Hindlimb muscle (tissue), 1 donor: ENCODE results near the gene RIC8A. TPM values are rescaled to one million over a fixed set of nuclear protein-coding genes. Genes with fewer than 3 reads are reported as not detected.
"Not testable (repeated sequence)": the region's sequence is repeated elsewhere in the genome, so short reads cannot be mapped to it uniquely, and the experiment has no call there.

ENCODE experiments used
- DNase-seq: peaks from one replicate; pipeline ENCODE4 v3.0.0-alpha.2; 2013
- polyA plus RNA-seq: library from polyadenylated mRNA; unstranded; fragments of 120-200 nt; gene quantifications from one replicate; pipeline ENCODE4 v1.2.1, GENCODE V29; 2013; ENCODE audit not compliant: insufficient read length

Gene RIC8A
- polyA plus RNA-seq, 1 donor = 71.3 TPM

DNA sequence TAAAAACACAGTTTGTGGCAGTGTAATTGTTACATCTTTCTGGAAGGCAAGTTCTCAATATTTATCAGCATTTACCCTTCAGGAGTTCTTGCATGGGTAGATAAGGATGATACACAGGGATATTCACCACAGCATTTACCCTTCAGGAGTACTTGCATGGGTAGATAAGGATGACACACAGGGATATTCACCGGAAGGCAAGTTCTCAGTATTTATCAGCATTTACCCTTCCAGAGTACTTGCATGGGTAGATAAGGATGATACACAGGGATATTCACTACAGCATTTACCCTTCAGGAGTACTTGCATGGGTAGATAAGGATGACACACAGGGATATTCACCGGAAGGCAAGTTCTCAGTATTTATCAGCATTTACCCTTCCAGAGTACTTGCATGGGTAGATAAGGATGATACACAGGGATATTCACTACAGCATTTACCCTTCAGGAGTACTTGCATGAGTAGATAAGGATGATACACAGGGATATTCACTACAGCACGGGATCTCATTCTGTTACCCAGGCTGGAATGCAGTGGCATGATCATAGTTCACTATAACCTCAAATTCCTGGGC, 13.2 kb downstream of the RIC8A start:
- not testable (repeated sequence) for DNase-seq

DNA sequence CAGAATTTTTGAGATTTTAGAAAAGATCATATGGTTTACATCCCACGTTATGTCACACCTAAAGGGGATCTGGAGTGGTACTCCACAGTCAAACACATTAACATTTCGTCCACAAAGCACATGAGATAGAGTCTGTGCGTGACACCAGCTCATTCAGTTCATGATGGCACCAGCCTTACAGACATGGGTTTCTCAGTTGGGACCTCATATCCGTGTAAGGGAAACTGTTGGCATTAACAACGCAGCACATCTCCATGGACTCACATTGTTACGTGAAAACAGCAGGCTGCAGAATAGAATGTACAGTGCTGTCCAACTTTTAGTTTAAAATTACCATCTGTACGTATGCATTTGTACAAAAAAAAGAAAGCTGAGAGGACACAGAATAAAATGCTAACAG, 14.0 kb downstream of the RIC8A start:
- no peak for DNase-seq

DNA sequence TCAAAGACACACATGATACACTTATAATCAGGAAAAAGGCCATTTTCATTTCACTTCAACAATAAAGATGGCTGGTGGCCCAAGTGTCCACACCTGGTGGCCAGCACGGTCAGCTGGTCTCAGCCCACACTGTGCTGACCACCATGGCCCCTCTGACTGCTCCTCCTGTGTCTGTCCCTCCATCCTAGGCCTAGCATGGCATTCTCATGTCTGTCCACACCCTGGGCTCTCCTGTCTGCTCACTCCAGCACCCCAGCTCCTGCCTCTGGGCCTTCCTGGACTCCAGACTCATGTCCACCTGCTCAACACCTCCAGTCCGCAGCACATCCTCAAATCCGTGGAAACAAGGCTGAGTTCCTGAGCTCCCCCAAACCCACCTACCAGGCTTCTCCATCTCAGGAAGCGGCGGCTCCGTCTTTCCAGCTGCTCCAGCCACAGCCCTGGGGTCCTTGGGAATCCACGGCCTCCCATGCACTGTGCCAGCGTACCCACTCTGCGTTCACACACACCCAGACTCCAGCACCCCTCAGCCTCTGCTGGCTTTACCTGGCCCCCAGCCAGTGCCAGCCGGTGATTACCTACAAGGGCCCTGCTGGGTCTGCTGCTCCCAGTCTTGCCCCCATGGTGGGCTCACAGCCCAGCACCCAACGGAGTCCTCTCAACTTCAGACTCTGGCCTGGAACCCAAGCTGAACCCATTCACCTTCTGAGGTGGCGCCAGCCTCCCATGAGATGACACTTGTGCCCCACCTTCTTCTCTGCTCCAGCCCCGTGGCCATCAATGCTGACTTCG, 14.7 kb downstream of the RIC8A start:
- no peak for DNase-seq

DNA sequence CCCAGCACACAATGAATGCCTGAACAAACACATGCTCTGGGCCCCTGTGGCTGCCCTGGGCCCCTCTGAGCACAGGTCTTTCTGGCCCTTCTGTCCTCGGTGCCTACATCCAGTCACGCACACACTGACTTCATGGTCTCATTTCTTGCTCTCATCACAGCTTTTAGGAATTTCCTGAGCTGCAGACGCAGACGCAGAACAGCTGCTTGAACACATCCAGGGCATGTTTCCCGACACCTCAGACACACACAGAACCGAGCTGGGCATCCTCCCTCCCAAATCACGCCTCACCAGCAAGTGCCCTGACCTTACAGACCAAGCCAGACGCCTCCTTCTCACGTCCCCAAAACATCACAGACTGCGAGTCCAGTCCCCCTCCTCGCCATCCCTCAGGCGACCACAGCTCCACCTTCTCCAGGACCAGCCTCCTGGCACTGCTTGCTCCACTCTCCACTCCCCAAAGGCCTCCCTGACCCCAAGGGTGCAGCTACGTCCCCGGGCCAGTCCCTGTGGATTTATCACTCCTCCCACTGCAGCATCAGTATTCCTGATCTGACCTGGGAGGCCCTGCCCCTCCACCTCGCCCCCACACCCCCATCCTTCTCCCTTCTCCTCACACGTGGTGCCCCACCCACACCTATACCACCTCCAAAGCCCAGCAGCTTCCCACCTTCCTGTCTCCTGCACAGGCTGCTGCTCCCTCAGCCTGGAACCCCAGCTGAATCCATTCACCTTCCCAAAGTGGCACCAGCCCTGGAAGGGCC, 15.7 kb downstream of the RIC8A start:
- no peak for DNase-seq

DNA sequence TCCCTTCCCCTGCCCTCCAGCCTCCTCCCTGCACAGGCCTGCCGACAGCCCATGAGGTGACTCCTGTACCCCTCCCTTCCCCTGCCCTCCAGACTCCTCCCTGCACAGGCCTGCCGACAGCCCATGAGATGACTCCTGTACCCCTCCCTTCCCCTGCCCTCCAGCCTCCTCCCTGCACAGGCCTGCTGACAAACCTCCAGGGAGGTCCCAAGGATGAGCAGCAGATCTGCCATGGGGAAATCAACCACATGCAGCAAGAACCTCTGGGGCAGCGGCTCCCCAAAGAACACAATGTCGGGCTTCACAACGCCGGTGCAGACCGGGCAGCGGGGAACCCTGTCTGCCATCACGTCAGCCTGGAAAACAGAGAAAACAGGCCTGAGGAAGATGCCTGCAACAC, 16.4 kb downstream of the RIC8A start:
- no peak for DNase-seq

DNA sequence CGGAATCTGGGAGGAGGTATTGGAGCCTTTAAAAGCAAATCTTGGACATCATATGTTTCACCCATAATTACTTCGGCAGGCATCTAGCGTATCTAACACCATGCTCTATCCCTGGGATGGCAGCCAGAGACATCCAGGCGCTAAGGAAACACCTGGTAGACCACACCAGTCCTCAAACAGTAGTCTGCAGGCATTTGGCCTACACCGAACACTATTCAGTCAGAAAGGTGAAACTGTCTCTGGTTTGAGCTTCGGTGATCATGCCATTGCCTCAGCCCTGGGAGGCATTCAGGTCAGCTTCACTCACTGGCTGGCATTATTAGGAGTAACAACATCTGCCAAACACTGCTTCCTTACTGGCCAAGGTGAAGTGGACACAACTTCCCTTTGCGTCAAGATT, 16.9 kb downstream of the RIC8A start:
- DNase-seq = no peak

DNA sequence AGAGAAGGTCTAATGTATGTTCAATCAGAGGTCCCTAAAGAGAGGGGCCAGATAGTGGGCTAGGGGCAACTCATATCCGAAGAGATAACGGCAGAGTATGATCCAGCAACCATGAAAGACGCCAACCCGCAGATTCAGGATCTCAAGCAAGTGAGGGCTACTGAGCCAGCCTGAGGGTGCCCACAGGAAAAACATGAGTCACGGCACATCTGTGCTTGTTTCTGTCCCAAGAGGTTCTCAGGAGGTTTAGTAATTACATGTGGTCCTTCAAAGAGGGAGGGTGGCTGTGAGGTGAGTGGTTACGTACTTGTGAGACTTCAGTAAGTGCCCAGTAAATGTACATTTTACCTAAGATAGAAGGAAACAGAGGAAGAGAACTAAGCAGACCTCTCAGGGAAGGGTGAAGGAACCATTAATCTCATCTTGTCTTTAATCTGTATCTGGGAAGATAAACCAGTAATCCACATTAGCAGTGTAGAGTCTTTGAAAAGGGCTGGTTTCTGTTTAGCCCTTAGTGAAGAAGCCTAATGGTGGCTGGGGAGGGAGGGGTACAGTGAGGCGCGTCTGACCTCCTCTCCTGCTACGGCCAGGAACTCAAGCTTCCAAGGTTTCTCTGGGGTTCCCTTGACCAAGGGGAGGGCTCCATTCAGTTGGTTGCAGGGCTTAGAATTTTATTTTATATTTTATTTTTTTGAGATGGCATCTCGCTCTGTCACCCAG, 18.4 kb downstream of the RIC8A start:
- DNase-seq = no peak

DNA sequence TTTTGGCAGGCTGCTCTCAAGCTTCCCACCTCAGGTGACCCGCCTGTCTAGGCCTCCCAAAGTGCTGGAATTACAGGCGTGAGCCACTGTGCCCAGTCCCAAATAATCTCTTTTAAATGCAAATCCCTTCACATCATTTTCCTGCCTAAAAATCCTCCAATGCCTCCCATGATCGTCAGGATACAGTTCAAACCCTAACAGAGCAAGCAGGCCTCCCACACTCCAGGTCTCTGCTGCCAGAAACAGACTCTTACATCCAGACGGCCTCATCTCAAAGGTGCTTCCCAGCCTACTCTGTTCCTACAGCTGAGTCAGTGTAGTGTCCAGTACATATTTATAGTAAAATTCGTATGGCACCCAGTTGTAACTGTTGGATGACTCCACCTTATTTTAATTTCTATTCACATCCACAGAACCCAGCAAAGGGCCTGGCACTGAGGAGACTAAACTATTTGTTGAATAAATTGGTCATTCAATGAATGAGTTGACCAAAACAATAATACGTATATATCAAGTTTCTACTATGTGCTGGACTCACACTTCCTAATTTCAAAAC, 20.4 kb downstream of the RIC8A start:
- no peak for DNase-seq

DNA sequence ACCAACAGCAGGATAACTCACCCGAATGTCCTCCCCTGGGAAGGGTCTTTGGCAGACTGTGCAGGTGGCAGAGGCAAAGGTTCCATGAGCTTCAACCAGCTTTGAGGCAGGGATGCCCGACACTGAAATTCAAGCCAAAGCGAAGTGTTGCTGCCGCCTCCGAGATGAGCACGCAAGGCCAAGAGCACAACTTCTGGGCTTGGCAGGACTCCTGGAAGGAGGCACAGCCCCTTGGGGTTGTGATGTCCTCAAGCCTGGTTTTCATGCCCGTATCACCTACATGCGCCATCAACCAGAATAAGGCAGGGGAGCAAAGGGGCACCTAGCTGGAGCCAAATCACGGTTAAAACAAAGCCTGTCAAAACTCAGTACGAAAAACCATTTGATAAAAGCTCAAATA, 22.9 kb downstream of the RIC8A start:
- DNase-seq = no peak

DNA sequence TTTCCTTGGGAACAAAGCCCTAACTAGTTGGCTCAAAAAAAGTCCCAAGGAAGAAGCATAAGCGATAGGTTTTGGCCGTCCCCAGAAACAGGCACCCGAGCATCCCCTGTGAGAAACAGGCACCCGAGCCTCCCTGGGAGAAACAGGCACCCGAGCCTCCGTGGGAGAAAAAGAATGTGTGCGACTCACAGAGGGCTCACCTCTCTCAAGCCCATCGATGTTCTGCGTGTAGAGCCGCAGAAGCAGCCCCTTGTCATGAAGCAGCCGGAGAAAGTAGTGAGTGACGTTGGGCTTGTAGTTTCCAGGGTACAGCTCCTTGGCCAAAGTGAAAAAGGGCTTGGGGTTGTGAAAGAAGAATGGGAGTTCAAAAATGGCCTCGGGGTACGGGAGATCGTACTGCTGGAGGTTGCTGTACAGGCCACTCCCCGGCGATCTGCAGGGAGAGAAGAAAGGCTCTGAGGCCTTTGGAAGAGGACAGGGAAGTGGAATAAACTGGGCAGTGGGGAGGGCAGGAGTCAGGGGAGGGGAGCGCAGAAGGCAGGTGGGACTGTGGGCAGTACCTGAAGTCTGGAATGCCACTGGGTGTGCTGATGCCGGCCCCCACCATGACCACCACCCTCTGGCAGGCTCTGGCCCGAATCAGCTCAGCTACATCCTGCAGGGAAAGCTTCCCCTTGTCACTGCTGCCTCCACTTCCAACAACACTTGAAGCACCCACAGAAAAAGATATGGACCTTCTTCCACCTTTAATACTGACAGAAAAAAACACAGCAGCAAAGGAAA, 25.5 kb downstream of the RIC8A start:
- DNase-seq = no peak

DNA sequence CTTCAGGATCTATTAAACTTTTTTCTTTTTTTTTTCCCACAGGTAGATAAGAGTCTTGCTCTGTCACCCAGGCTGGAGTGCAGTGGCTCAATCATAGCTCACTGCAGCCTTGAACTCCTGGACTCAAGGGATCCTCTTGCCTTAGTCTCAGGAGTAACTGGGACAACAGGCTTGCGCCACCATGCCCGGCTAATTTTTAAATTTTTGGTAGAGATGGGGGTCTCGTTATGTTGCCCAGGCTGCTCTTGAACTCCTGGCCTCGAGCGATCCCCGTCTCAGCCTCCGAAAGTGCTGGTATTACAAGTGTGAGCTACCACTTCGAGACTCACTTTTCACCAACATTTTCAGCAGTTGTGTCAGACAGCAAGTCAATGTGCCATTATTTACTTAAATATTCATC, 27.7 kb downstream of the RIC8A start:
- DNase-seq = no peak

DNA sequence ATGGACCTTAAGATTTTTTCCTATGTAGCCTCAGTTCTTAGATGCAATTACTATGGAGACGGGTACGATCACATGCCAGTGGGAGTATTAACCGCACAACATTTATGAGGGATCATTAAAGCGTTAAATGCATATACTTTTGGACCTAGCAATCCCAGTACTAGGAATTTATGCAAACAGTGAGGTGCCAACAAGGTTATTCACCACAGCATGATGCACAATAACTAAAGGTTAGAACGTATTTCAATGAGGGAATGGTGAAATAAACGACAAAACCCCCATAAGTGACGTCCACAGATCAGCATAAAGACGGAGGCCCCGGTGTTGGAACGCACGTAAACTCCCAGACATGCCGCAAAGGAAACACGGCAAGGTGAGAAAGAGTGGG, 28.1 kb downstream of the RIC8A start:
- DNase-seq = no peak

DNA sequence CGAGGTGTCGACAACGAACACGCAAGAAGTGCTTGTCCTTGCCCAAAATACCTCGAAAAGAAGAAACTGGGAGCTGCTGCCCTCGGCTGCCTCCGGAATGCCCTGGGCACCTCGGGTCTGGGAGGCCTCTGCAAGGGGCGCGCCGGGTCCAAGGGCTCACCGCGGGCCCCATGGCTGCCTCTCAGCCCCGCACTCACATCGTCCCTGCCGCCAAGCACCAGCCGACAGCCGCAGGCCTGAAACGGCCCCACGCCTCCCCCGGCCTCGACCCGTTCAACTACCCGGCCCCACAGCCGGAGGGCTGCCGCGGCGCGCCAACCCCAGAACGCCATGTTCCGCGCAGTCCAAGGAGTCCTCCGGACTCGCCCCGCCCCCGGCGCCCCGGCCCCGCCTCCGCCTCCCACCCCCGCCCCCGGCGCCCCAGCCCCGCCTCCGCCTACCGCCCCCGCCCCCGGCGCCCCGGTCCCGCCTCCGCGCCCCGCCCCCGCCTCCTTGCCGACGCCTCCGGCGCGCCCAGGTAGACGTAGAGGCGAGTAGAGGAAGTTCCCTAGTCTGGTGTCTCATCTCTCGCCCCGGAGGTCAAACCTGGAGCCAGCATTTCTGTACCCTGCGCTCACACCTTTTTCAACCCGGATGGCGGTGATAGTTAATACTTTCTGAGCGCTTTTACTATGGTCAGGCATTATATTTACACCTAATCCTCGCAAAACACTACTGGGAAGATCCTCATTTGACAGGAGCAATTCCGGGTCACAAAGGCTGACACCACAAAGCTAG, 28.7 kb downstream of the RIC8A start, which contains the start of gene SIRT3:
Gene SIRT3 (minus strand): TSS at position 346 of the 777 bp plus-strand sequence. CDS start 14 bp downstream, at position 332.
- DNase-seq = peak; percentile 79

DNA sequence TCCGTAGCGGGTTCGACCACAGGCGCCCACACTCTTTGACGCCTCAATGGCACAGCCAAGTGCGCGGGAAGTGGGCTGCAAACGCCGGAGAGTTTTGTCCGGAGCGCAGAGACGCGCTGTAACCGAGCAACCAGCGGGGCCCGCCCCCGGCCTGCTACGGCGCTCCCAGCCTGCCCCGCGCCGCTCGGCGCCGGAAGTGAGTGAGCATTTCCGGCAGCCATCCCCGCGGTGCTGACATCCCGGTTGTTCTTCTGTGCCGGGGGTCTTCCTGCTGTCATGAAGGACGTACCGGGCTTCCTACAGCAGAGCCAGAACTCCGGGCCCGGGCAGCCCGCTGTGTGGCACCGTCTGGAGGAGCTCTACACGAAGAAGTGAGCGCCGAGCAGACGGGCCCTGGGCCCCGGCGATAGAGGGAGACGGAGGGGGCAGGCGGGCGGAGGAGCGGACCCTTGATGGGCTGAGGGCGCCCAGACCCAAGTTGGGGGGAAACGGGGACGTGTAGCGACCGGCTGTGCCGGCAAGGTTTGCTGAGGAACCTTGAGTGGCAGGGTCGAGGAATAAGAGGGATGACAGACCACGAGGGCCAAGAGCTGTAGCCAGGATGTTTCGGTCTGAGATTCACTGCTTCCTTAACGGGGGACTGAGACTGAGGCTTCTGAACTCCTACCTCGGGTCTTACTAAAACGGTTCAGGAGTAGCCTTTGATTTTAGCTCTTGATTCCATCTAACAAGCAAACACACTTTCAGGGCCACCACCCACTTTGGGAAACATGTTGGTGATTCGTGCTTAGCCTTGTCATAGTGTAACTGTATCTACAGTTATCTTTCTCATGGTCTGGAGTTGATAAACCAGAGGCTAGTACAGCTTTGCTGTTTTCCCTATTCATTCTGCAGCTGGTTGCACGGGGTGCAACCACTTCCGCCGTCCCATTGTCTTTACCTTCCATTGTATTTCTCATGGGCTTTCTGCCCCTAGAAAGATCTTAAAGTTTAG, 29.6 kb downstream of the RIC8A start, which contains the start of gene PSMD13:
Gene PSMD13 (plus strand): TSS at position 203 of the 994 bp plus-strand sequence. CDS start 74 bp downstream, at position 277.
- DNase-seq = peak; percentile 92

DNA sequence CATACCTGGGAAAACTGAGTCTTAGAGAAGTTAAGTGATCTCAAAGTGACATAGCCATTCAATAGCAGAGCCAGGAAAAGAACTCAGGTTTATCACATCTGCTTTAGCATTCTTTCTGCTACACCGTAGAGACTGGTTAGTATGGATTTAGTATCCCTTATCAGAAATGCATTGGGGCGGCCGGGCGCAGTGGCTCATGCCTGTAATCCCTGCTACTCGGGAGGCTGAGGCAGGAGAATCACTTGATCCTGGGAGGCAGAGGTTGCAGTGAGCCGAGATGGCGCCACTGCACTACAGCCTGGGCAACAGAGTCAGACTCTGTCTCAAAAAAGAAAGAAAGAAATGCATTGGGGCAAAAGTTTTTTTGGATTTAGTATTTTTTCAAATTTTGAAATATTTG, 30.8 kb downstream of the RIC8A start:
- not testable (repeated sequence) for DNase-seq

DNA sequence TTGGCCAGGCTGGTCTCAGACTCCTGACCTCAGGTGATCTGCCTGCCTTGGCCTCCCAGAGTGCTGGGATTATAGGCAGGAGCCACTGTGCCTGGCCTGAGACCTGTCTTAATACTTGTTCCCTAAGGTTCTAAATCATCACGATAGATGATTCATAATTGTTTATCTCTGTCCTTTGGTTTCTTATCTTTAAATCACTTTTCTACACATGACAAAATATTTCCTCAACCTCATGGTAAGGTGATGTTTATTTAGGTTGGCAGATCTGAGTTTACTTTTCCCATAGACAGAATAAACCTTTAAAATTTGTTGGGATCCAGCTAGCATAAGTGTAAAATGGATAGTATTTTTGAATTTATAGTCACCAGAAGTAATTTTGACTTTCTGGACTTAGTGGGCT, 32.8 kb downstream of the RIC8A start:
- DNase-seq = no peak

DNA sequence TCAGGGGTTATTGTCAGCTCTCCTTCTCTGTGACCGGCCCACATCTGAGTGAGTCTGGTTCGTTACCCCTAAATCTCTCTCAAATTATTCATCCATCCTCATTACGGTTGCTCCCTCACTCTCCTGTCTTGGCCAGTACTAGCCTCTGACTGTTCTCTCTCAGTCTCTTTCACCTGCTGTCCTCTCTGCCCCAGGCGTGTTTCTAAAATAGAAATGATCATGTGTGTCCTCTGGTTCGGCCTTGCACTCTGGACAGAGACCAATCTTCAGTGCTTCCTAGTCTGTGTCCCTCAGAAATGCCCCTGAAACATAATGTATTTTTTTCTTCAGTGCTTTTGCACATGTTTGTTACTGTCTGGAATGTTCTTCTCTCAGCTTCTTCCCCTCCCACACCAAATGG, 34.1 kb downstream of the RIC8A start:
- no peak for DNase-seq

DNA sequence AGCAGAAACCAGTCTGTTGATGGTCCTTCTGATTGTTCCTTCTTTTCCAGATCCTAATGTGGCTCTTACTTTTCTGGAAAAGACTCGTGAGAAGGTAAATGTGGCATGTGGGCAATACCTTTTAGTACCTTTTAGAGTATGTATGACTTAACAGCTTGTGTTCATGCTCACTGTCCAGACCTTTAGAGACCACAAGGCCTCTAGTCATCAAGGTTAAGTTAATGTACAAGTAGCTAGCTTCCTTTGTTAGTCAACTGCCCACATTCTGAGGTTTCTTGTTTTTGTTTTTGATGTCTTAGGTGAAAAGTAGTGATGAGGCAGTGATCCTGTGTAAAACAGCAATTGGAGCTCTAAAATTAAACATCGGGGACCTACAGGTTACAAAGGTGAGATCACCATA, 36.9 kb downstream of the RIC8A start:
- DNase-seq = no peak

DNA sequence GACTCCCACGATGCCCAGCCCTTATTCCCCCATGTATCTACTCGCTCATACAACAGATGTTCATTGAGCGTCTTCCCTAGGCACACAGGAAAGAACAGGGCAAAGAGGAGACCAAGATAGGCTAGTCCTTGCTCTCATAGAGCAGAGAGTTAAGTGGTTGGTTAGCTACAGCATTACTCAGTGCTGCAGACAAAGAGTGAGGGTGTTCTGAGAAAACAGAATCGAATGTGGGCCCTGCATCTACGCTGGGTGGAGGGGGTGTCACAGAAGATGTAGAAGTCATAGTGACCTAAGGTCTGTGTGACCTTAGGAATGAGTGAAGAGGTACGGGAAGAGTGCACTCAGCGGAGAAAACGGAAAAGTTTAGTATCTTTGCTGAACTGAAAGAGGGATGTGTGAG, 41.6 kb downstream of the RIC8A start:
- no peak for DNase-seq

DNA sequence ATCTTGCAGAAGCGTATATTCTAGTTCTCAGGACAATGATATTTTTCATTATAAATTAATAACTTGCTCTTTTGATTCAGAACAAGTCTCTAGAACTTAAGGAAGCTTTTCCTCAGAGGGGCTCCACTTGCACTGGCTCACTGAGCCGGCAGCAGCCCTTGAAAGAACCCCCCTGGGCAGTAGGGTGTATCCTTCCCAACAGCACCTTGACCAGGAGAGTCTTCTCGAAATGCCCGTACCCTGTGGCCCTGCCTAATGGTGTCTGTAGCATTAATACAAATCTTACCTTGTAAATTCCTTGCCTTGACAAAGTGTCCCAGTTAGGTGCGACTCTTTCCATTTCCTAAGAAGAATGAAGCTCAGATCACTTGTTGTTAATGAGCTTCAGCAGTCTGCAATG, 42.8 kb downstream of the RIC8A start:
- no peak for DNase-seq
